Midbrain (tissue), 1 donor: ENCODE measurements around the gene SYT7.

Source experiments
- DNase-seq: peaks from one replicate; lab custom pipeline; 2025; lab: John Stamatoyannopoulos, UW

The SYT7 gene

DNA sequence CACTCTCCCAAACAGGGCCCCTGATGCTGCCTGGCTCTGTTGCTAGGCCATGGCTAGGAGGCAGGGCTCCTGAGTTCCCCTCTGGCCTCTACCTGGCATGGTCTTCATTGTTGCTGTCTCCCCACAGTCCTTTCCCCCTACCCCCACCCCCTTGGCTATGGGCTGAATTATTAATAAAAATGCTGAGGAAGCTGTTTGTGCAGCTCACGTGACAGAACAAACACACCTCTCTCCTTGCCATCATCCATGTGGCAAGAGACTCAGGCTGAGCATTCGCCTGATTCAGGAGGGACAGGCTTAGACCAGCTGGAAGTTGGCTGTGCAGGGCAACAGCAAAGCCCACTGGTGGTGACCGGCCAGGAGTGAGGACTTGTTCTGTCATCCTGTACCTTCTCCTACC, 4.2 kb upstream of the SYT7 start:
- no peak for DNase-seq

DNA sequence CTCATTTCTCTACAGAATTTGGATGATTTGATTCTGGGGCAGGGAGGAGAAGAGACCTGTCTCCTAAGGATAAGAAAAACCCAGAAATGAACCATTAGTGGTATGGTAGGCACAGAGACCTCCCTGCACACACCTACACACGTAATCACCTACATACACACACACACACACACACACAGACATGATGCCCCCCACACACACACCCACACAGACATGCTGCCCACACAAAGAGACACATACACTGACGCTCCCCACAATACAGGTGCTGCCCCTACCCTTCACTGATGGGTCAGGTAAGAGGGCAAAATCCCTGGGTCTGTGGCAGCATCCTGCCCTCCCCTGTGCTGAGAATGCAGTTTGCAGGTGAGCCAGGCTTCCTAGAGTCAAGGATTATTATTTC, 1.1 kb upstream of the SYT7 start:
- DNase-seq, result no peak

DNA sequence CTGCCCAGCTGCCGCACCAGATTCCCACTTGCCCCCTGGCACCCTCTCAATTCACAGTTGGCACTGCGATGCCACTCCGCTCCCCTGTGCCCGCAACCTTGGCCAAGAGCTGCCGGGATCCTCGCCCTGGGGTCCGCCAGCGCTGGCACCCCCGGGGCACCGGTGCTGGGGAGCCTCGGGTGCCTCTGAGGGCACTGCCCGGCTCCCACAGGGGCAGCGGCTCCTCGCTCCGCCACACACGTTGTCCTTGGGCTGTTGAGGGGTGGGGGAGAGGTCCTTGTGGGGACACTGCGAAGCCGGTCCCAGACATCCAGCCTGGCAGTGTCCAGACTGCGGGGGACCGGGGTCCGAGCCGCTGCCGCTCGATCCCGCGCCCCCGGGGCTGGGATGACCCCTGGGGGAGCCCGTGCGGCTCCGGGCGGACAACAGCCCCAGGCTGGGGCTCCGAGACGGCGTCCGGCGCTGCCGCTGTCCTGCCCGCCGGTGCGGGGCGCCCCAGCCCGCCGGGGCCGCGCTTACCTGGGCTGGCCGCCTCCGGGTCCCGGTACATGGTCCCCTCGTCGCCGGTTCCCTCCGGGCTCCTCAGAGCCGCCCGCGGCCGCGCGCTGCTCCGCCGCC, 496 bp downstream of the SYT7 start:
- no peak for DNase-seq

DNA sequence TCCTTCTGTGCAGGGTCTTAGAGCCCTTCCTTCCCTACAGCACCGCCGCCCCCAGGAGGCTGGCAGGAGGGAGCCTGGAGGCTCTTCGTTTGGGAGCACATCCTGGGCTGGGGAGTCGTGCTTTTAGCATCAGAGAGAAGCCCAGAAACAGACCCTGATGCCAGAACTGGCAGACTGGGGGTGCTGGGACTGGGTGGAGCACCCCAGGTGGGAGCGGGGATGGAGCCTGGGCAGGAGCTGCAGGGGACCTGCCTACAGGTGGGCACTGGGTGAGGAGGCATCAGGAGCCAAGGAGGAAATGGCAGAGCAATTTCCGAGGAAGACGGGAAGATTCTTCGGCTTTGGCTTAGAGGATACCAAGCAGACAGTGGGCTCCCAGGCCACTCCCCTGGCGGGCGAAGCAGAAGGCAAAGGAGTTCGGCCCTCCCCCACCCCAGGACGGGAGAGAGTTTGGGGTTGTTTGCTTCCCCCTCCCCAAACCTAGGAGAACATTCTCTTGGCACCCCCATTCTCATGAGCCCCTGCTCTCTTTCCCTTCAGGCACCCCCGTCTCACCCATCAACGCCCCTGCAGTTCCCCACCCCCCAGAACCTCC, 1.1 kb downstream of the SYT7 start:
- DNase-seq, result no peak

DNA sequence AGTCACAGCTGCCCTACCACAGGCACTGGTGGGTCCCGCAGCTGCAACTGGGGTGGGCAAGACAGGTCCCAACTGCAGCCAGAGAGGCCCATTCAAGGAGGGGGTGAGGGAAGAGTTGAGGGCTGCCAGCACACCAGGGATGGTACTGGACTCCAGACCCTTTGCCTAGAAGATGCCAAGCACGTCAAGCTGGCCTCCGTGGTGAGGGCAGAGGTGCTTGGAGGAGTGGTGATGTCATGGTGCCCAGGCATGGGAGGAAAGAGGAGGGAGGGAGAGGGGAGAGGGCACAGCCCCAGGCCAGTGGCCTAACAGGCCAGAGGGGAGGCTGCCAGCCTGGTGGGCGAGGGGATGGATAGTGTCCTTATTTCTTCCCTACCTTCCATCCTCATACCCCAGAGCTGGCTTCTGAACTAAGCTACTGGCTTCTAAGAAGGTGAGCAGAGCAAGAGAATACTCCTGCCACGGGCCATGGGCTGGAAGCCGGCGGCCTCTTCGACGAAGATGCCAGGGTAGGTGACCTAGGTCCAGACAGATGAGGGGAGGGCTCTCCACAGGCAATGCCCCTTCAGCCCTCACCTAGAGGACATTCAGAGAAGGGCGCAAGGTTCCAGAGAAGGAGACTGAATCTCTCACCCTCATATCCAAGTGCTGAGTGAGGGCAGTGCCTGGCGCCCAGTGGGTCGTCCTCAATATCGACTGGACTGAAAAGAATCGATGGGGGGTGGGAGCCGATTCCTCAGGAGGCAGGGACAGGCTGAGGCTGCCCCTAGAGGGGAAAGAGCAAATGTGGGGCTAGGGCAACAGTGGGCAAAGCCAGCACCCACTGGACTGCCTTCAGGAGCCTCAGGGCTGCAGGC, 1.8 kb downstream of the SYT7 start:
- no peak for DNase-seq

DNA sequence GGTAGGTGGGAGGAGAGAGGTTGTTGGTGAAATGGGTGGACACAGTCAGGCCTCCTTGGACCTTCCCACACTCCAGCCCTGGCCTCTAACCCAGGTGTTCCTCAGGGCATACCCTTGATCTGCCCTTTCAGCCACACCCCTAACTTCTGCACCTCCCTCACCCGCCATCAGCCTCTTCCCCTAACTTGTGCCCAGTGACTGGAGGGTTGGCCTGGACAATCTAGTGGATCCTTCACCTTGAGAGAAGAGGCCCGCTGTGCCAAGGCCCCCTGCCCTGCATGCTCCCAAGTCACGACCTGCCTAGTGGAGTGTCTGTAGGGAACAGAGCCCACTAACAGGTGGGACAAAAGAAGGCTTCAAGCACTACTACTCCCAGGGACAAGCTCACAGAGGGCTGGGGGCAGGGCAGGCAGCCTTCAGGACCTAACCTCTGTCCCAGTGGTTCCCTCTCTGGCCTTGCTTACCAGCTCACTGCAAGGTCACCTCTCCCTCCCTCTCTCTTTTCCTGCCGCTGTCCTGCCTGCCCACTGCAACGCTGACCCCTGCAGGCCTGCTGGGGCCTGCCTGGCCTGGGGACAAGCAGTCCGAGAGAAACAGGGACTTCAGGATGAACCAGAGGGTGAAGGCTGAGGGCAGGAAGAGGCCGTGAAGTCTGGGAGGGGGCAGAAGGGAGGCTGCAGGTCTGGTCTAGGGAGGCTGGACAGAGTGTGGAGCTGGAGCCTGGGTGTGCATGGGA, 3.3 kb downstream of the SYT7 start:
- no peak for DNase-seq

DNA sequence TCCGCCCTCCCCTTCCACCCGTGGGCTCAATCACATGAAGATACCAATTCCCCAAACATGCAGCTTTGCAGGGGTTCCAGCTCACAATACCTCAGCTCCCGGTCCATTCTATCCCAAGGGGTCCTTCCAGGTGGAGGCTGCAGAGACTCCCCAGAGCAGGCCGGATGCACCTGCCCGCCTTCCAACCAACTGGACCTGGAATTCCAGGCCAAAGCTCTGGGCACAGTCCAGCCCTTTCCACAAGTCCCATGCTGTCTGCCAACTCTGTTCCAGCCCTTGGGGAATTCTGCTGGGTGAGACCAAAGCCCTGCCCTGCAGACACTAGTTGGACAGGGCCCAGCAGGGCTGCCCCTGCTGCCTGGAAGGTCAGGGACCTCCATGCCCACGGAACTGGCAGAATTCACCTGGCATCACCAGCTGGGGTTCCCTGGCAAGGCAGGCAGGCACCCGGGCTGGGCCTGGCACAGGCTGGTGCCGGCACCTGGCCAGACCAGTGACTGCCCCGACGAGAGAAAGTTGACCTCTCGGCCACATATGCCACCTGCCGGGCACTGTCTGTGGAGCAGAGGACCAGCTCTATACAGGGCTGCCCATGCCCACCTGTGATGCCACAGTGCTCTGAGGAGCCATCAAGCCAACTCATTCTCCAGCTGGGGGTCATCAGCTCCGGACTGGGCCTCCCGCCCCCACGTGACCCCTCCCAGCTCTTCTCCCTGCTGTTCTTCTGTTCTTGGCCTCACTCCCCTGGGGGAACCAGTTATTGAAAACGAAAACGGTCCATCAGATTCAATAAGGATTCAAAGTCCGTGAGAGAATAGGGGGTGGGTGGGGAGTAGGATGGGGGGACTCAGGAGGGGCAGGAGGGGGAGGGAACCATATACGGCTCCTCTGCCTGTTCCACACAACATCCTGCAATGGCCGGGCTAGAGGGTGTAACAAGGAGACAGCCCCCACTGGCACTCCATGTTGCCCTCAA, 4.7 kb downstream of the SYT7 start:
- no peak for DNase-seq

DNA sequence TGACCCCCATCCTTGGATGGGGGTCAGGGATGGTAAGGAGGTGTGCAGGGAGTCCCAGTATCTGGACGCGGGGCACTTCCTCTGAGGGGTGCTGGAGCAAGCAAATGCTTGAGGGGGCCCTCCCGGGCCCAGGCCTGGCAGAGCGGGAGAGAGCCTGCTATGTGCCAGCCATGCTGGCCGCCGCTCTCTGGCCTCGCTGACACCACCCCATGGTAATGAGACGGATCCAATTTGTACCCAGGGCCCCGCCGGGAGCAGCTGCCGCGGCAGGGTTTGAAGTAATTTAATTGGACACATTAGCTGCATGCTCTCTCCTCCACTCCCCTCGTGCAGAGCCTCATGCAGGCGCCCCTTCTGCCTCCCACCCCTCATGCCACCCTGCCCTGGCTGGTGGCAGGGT, 6.3 kb downstream of the SYT7 start:
- DNase-seq, result no peak

DNA sequence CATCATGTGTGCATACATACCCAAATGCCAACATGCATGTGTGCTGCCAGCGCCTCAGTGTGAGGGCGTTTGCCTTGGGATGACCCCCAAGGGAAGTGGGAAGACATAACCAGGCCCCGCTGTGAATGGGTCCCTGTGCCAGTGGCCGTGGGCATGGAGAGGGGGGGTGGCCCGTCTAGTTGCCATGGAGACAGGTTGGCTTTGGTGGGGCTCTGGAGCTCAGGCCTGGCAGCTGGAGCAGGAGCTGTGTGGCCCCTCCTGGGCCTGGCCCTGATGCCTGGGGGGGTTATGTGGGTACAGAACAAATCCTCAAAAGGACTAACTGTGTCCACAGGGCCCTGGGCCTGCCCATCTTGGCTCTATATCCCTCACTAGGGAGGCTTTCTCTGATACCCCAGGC, 8.0 kb downstream of the SYT7 start:
- no peak for DNase-seq

DNA sequence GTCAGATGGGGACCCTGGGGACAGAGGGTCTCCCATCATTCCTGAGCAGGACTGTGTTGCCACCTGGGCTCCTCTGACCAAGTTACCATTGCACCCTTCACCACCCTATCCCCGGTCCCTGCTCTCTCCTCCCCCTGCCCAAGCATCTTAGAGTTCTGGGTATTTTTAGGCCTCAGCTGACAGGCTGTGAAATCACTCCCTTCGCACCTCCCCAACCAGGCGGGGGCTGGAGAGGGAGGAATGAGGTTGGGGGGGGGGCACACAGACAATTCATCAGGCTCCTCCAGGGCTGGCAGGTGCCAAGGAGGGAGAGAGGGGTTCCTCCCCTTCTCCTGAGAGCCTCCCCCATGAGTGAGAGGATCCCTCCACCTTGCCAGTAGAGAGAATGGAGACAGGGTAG, 9.0 kb downstream of the SYT7 start:
- no peak for DNase-seq

DNA sequence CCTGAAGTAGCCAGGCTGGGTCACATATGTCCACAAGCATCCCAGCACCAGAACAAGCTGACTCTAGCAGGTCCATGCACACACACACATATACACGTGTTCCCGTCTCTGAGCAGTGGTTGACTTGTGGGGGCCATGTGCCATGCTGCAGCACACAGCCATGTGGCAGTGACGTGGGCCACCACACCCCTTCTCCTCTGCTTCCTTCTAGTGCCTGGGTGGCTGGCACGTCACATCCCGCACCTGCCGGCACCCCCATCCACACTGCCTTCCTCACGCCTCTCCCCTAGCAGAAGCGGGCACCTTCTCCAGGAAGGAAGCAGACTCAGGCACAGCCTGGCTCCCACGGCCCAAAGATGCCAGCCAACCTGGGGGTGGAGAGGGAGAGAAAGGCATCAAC, 9.5 kb downstream of the SYT7 start:
- no peak for DNase-seq

DNA sequence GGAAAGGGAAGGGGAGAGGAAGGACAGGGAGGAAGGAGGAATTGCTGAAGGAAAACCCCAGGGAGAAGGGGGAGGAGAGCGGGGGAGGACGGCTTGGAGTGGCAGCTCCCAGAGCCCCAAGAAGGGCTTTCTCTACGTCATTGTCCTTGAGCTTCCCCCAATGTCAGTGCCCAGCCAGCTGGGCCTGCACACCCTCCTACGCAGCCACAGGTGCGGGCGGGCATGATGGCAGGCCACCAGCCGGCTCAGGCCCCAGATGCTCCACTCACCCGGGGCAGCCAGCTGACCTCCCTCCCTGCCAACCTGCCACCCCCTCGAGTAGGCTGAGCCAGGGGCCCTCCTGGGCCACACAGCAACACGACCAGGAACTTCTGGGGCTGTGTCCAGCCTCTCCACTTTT, 11.2 kb downstream of the SYT7 start:
- no peak for DNase-seq

DNA sequence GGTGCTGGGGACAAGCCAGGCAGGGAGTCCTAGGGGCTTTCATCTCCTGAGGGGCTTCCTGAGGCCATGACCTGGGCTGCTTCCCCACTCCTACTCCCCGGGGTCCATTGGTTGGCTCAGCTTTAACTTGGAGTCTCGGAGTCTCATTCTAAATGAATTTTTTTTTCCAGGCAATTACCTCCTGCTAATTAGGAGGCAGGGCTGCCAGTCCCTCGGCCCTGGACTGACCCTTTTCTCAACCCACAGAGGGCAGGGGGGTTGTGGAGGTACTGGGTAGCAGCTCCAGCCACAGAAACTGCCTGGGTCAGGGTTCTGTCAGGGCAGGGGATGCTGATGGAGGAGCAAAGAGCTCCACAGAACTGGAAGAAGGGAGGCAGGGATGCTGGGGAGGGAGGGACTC, 11.9 kb downstream of the SYT7 start:
- no peak for DNase-seq

DNA sequence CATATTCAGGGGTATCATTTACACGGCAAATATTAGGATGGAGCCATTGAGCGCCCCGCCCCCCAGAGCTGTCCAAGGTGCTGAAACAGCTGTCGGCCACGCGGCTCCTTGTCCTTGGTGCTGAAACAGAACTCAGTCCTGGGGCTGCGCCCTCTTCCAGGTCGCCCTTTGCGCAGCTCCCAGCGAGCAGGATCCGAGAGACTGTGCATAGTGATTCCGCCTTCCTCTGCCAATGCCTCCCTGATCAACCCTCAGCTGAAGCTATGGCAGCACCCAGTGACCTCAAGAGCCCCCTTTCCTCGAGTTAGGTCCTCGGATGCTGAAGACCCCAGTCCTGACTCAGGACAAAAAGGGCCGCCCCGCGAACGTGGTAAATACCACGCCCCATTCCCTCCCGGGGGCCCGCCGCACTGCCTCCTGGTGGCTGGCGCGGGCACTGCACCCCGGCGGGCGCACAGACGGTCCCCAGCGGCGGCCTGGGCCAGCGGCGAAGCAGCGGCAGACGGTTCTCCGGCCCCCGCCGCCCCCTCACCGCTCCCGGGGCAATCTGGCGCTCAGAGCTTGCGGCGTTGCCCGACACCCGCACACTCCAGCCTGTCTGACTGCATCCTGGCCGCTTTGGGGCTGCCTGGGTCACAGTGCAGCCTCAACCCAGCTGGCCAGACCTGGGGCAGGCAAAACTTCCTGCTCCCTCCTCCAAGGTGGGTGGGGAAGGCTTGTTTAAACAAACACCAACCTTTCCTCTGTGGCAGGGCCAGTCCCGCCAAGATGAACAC, 13.4 kb downstream of the SYT7 start:
- peak; percentile 83 for DNase-seq

DNA sequence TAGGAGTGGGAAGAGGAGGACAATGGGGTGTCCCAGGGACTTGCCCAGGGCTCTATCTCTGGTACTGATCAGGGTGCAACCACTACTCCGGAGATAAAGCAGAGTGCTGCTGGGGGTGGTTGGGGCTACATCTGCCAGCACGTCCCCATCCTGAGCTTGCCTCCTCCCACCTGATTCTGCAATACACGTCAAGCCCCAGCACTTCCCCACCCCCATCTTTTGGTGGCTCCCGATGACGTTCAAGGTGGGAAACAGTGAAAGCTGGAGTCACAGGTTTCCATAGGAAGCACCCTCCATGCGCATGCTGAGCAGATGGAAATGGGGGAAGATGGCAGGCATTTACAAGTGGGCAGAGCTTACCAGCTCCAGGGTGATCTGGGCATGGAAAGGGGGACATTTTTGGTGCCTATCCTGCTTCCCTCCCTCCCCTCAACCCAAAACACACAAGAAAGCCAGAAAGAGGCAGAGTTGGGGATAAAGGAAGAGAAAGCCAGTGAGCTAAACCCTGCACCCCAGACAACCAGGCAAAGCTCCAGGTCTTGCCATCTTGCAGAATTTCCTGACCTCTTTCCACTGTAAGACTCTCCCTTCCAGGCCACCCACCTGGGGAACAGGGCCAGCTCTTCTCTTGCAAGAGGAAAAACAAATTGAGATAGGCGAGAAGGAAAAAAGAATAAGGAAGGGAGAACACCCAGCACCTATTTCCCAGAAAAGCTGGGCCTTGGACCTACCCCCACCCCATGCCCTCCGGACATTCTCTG, 15.8 kb downstream of the SYT7 start:
- DNase-seq, result no peak

DNA sequence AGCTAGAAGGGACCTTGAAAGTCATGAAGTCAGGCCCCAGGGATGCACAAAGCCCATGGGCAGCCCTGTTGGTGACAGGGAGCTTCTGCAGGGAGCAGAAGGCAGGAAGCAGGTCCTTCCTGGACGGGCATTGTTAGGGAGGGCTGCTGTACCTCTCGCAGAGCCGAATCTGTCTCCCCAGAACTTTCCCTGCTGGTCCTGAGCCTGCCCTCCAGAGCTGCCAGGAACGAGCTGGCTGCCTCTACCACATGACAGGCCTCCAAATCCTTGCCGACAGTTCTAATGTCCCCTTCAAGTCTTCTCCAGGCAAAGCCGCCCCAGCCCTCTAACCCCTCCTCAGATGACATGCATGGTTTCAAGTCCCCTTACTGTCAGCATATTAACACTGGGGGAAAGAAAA, 20.1 kb downstream of the SYT7 start:
- DNase-seq, result no peak

DNA sequence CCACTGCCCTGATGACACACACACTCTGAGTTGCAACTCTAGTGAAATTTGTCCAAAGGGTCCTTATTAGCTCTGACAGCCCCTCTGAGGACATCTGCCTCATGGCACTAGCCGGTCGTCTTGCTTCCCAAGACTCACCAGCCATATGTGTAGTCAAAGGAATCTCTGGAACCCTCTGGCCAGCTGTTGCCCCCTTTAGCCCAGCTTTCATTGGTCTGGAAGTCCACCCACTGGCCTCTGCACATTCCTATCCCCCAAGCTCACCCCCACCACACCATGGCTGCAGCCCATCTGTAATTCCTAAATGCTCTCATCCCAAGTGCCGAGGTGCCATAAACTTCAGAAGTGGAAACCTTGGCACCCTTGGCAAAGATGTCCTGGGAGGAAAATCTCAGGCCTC, 24.3 kb downstream of the SYT7 start:
- no peak for DNase-seq

DNA sequence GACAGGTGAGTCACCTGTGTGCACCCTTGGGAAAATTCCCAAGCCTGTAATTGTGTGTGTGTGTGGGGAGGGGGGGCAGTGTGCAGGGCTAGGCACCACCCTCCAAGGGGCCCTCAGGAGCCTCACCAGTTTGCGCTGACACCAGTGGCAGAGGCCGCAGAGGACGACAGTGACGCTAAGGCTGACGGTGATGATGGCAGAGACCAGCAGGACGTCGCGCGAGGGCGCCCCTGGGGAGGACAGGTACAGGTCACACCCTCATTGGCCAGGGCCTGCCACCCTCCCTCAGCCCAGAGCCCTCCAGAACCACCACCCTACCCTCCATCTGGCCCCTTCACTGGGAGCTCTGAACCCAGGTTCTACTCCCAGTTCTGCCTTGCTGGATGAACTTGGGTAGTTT, 24.9 kb downstream of the SYT7 start:
- DNase-seq, result no peak

DNA sequence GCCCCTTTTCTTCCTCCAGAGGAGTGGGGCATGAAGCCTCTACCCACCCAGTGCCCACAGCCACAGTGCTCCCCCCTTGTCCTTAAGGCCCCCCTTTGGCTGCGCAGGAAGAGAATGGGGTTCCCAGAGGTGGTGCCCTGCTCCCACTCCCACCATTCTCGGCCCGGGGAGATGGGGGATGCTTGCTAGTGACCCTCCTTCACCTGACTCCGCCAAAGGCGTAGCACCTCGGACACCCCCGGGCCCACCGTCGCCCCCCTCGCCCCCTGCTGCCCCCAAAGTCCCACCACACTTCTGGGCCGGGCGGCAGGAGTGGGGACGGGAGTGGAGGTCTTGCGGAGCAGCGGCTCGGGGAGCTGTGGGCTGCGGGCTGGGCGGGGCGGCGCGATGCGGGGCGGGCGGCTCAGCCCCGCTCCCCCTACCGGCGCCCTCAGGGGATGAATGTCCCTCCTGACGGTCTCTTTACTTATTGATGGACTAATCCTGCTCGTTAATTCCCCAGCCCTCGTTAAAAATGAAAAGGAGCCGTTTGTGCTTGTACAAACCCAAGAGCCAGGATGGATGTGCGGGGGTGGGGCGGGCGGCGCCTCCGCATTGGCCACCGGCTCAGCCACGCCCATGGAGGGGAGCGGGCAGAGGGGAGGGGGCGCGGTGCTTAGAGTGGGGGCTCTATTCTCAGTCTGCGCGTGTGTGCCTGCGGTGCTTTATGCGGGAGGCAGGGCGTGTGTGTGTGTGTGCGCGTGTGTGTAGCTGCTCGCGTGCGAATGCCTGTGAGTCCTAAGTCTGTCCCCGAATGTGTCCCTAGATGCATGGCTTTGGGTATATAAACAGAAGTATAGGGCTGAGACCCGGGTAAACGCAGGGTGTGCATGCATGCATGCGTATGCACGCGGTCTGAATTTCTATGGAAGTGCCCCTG, 25.6 kb downstream of the SYT7 start:
- no peak for DNase-seq
